HUES6 (cell line): ENCODE results near the gene AMY1A.
"Not testable (repeated sequence)": the region's sequence is repeated elsewhere in the genome, so short reads cannot be mapped to it uniquely, and the experiment has no call there.

ENCODE experiments used
- H3K27ac ChIP-seq: 2 replicates; pipeline ENCODE4 v1.7.0; 2013; ENCODE audit warnings: low read depth, mild to moderate bottlenecking, low read length, inconsistent platforms
- H3K27me3 ChIP-seq: 2 replicates; pipeline ENCODE4 v1.6.1; 2013; ENCODE audit warnings: low read length; ENCODE audit not compliant: control insufficient read depth, insufficient read depth
- H3K36me3 ChIP-seq: 2 replicates; pipeline ENCODE4 v1.6.1; 2013; ENCODE audit warnings: low read length; ENCODE audit not compliant: control insufficient read depth, insufficient read depth
- H3K4me1 ChIP-seq: 2 replicates; pipeline ENCODE4 v1.6.1; 2013; ENCODE audit warnings: low read length; ENCODE audit not compliant: control insufficient read depth, insufficient read depth
- H3K4me3 ChIP-seq: 2 replicates; pipeline ENCODE4 v1.5.1; 2013; ENCODE audit warnings: low read depth, low read length
- H3K9ac ChIP-seq: one replicate; pipeline ENCODE4 v1.6.1; 2013; ENCODE audit warnings: mild to moderate bottlenecking, low read length
- H3K9me3 ChIP-seq: 2 replicates; pipeline ENCODE4 v1.6.1; 2013; ENCODE audit warnings: low read depth, low read length; ENCODE audit not compliant: control insufficient read depth, insufficient read depth

AMY1A gene

DNA sequence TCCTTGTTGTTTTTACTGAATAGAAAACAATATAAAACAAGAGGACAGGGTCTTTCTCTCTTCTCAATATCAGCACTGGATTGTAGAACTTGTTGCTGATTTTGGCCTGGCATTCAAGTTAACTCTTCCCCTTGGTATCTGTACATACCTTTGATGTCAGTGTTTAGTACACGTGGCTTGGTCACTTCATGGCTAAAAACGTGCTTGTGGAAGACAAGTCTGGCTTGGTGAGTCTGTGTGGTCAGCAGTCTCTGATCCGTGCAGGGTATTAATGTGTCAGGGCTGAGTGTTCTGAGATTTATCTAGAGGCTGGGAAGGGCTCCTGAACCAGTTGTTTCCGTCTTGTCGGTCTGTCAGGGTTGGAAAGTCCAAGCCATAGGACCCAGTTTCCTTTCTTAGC is at the start of gene AMY1A:
TSS of gene AMY1A (plus strand) at position 301 of the 400 bp plus-strand sequence. CDS start 571 bp downstream, outside the sequence.
- H3K4me1 ChIP-seq, H3K4me3 ChIP-seq, H3K9ac ChIP-seq, H3K27ac ChIP-seq, H3K36me3 ChIP-seq, H3K27me3 ChIP-seq, H3K9me3 ChIP-seq: not testable (repeated sequence)

DNA sequence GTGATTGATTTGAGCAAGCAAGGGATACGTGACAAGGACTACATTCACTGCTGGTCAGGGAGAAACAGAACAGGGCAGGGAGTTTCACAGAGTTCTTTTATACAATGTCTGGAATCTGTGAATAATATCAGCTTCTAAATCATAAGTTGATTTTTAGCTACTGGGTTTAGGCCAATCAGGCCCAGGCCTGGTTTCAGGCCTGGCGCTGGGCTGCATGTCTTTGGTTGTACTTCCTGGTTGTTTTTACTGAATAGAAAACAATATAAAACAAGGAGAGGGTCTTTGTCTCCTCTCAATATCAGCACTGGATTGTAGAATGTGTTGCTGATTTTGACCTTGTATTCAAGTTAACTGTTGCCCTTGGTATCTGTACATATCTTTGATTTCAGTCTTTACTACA is 39.2 kb upstream of the AMY1A start:
- H3K36me3 ChIP-seq = no peaks in the 10 kb centered on the region
- no peaks in the 10 kb centered on the region for H3K4me1 ChIP-seq
- no peaks in the 10 kb centered on the region for H3K27me3 ChIP-seq
- H3K4me3 ChIP-seq = no peak overlapping the region
- no peaks in the 10 kb centered on the region for H3K9me3 ChIP-seq
- H3K27ac ChIP-seq = no peak overlapping the region
- no peak overlapping the region for H3K9ac ChIP-seq

DNA sequence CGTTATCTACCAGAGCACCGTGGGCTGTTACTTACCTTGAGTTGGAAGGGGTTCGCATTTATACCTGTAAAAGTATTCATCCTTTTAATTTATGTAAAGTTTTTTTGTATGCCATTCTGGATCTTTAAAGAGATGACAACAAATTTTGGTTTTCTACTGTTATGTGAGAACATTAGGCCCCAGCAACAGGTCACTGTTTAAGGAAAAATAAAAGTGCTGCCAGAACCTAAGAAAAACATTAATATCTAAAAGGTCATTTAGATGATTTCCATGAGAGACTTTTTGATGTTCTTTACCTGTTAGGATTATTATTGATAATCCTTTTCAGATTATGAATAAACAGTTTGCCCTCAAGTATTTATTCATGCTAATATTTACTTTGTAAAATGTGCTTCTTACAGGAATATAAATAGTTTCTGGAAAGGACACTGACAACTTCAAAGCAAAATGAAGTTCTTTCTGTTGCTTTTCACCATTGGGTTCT is 38.5 kb upstream of the AMY1A start, which contains the start of gene AMY2A:
TSS of gene AMY2A (plus strand) at position 434 of the 484 bp plus-strand sequence. CDS start at position 448, 14 bp downstream.
- not testable (repeated sequence) for H3K9ac ChIP-seq, H3K4me1 ChIP-seq, H3K36me3 ChIP-seq, H3K9me3 ChIP-seq, H3K27ac ChIP-seq, H3K27me3 ChIP-seq, H3K4me3 ChIP-seq

DNA sequence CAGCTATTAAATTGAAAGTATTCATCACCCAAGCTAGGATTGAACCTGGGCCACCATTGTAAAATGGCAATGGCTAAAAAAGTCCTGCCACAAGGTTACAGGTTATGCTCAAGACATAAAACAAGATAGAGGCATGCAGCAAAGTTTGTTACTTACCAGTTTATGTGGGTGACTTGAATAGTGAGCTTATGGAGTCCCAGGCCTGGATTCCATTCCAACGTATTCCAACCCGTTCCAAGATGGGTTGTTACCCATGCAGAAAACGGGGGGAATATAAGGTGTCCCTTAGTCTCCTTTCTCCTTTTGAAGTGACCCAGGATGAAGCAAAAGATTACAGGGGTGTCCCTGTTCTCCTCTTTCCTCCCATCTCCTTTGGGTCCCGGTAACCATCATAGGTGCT is 28.1 kb upstream of the AMY1A start:
- H3K9me3 ChIP-seq, H3K4me3 ChIP-seq, H3K27me3 ChIP-seq, H3K36me3 ChIP-seq, H3K9ac ChIP-seq, H3K4me1 ChIP-seq, H3K27ac ChIP-seq: not testable (repeated sequence)

DNA sequence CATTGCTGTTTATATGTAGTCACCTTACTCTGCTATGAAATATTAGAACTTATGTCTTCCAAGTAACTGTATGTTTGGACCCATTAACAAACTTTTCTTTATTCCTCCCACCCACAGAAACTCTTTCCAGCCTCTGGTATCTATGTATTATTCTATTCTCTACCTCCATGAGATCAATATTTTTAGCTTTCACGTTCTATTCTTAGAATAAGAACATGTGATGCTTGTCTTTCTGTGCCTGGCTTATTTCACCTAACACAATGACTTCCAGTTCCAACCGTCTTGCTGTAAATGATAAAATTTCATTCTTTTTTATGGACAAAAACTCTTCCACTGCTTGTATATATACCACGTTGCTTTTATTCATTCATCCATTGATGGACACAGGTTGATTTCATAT is 14.4 kb upstream of the AMY1A start:
- H3K4me1 ChIP-seq, H3K4me3 ChIP-seq, H3K27ac ChIP-seq: not testable (repeated sequence)

DNA sequence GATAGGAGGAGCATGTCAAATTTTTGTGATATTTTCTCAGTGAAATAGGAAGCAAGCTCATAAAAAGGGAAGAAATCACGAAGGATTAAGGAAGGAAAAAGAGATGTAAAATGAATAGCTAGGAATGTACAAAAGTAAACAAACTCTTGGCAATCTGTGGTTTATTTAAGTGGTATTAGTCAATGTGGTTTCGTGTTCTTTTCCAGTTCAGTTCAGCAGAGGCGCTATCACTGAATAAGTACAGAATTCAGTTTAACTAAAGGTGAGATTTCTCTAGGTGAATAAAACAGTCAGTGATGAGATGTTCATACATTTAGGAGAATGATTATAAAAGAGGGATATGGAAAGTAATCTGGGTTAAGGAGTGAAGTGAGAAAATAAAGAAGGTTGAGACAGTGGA is 11.7 kb upstream of the AMY1A start:
- not testable (repeated sequence) for H3K27me3 ChIP-seq

More for the DNA sequence above, 14.4 kb upstream of the AMY1A start:
- H3K36me3 ChIP-seq, H3K9ac ChIP-seq, H3K9me3 ChIP-seq, H3K27me3 ChIP-seq: not testable (repeated sequence)

DNA sequence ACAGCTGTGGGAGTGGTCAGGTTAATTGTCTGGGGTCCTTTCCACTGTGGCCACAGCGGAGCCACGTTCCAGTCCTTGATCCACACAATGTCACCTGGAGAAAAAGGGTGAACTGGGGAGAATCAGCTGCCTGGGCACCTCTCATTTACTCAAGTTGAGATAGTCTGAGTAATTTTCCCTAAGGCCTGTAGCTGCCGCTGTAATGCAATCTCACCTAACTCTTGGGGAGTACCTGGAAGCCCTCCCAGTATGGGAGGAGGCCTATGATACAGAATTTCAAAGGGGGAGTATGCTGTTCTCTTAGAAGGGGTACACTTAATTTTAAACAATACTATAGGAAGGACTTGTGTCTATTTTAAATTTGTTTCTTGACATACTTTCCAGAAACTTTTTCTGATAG is 5.3 kb upstream of the AMY1A start:
- H3K4me1 ChIP-seq, H3K4me3 ChIP-seq, H3K9me3 ChIP-seq, H3K36me3 ChIP-seq, H3K27ac ChIP-seq, H3K9ac ChIP-seq, H3K27me3 ChIP-seq: not testable (repeated sequence)

More for the DNA sequence above, 11.7 kb upstream of the AMY1A start:
- H3K36me3 ChIP-seq, H3K9ac ChIP-seq, H3K4me3 ChIP-seq, H3K9me3 ChIP-seq, H3K27ac ChIP-seq, H3K4me1 ChIP-seq: not testable (repeated sequence)

DNA sequence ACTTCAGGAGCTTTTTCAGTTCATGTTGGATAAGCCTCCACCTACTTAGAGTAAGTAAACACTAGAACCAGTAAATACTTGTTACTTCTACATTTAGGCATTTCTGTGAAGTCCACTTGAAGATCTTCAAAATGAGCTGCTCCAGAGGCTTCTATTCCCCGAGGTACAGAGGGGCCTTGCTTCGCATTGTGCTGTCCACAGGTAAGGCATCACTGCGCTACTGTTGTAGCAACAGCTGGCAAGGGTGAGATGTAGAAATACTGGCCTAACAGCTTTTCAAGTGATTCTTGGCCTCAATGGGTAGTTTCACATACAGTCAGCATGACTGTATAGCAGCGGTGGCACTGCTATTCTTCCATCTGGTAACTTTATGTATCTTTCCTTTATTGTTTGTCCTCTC is 4.7 kb upstream of the AMY1A start:
- not testable (repeated sequence) for H3K4me3 ChIP-seq, H3K9me3 ChIP-seq, H3K36me3 ChIP-seq, H3K27ac ChIP-seq, H3K4me1 ChIP-seq, H3K9ac ChIP-seq, H3K27me3 ChIP-seq

DNA sequence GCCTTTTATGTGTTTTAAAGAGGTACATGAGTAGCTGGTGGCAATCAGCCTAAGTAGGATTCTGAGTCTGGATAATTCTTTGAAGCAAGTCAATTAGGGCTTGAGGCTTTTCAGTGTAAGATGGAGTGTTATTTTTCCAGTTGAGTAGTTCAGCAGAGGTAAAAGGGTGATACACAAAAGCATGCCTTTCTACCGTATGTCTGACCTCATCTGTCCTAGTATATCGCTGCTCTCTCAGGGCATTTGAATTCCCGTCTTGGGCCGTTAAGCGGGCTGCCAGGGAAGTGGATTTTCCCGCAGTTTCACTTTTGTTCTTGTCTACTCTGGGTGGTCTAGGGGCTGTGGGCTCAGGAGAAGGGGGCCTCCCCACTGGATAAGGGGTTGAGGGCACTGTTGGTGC is 1.4 kb upstream of the AMY1A start:
- not testable (repeated sequence) for H3K4me3 ChIP-seq, H3K27ac ChIP-seq, H3K9me3 ChIP-seq, H3K9ac ChIP-seq, H3K27me3 ChIP-seq, H3K36me3 ChIP-seq, H3K4me1 ChIP-seq

DNA sequence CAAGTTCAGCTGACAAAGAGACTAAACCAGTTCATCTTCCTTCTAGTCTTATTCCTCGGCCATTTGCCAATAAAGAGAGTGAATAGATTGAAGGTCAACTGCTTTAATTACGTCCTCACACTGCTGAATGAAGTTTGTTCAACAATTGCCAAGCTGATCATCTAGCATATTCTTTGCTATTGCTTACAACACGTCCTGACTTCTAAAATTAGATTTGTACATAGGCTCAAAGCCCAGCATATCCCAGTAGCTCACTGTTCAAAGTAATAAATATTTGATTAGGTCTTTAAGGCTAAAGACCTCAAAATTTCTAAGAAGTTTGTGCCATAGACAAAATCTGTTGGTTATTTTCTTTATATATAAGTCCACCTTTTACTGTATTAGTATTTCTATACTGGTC is 20.8 kb downstream of the AMY1A start:
- not testable (repeated sequence) for H3K27ac ChIP-seq, H3K9ac ChIP-seq, H3K9me3 ChIP-seq, H3K4me1 ChIP-seq, H3K36me3 ChIP-seq, H3K27me3 ChIP-seq, H3K4me3 ChIP-seq

DNA sequence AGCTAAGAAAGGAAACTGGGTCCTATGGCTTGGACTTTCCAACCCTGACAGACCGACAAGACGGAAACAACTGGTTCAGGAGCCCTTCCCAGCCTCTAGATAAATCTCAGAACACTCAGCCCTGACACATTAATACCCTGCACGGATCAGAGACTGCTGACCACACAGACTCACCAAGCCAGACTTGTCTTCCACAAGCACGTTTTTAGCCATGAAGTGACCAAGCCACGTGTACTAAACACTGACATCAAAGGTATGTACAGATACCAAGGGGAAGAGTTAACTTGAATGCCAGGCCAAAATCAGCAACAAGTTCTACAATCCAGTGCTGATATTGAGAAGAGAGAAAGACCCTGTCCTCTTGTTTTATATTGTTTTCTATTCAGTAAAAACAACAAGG is 40.5 kb downstream of the AMY1A start, which contains the start of gene AMY1B:
TSS of gene AMY1B (minus strand) at position 101 of the 400 bp plus-strand sequence. CDS start 571 bp downstream, outside the sequence.
- not testable (repeated sequence) for H3K4me3 ChIP-seq, H3K4me1 ChIP-seq, H3K27ac ChIP-seq, H3K9me3 ChIP-seq, H3K9ac ChIP-seq, H3K27me3 ChIP-seq, H3K36me3 ChIP-seq

DNA sequence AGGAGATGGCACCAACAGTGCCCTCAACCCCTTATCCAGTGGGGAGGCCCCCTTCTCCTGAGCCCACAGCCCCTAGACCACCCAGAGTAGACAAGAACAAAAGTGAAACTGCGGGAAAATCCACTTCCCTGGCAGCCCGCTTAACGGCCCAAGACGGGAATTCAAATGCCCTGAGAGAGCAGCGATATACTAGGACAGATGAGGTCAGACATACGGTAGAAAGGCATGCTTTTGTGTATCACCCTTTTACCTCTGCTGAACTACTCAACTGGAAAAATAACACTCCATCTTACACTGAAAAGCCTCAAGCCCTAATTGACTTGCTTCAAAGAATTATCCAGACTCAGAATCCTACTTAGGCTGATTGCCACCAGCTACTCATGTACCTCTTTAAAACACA is 41.9 kb downstream of the AMY1A start:
- not testable (repeated sequence) for H3K4me1 ChIP-seq, H3K27me3 ChIP-seq, H3K4me3 ChIP-seq, H3K9me3 ChIP-seq, H3K36me3 ChIP-seq, H3K9ac ChIP-seq, H3K27ac ChIP-seq
